Measurements from ENCODE around the gene KCNQ1. TPM values are rescaled to one million over a fixed set of nuclear protein-coding genes. Genes with fewer than 3 reads are reported as not detected.
A peak's percentile ranks its signal among the peaks of the same experiment; 100 is the strongest.

KCNQ1 gene
- total and polyA plus RNA-seq, 9 donors, result 1.4 to 17.2 (median 3.8) TPM

DNA sequence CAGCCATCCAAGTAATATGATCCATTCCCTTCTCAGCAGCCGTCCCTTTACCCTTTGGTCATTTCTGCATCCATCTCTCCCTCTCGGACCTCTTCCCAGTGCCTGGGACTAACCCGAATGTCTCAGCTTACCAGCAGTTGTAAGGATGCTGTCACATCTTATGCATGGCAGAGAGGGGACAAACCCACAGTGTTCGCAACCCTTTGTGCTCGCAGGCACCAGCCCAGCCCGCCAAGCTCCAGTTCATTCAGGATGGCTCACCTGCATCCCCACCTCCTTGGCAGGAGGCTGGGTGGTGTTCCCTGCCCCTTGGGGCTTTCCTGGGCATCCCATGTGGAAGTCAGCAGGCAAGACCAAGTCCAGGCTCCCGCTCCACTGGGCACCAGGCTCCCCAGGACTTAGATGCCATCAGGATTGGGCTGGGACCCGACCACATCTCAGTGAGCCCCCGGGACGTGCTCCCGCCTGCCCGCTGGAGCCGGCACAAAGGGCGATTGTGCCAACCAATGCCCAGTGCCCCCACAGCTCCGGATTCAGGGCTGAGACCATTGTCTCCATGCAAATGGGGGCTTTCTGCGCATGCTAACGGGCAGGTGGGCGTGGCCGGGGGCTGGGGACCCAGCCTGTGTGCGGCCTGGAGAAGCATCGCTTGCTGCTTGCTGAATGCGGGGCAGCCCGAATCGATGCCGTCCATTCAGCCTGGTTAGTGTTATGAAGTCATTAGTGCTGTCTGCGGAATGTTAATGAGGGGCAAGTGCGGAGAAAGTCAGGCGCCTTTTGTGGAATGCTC lies 146.4 kb downstream of the KCNQ1 start:
- WGBS, 3 donors, result 75 to 77% (median 77%) methylated on average over 28 of the region's 28 CpGs
- peak in 3 of 5 donors; percentile 8 to 21 (median 14) for DNase-seq
- Histone ChIP-seq H3K4me1 (ENCODE audit: insufficient read depth) (no peaks in the 10 kb centered on the region), H3K27ac (no peak overlapping the region), H3K36me3 (no peaks in the 10 kb centered on the region), H3K27me3 (no peaks in the 10 kb centered on the region), H3K4me3 (no peak overlapping the region), H3K9me3 (no peaks in the 10 kb centered on the region)
- TF ChIP-seq EP300 (IDR thresholded peaks at IDR 0.05), result no peak
- TF ChIP-seq CTCF (IDR thresholded peaks at IDR 0.05), result no peak
- TF ChIP-seq POLR2A (IDR thresholded peaks at IDR 0.05), result no peak
- intact Hi-C loops (cut with DNase I), result no loop called here

DNA sequence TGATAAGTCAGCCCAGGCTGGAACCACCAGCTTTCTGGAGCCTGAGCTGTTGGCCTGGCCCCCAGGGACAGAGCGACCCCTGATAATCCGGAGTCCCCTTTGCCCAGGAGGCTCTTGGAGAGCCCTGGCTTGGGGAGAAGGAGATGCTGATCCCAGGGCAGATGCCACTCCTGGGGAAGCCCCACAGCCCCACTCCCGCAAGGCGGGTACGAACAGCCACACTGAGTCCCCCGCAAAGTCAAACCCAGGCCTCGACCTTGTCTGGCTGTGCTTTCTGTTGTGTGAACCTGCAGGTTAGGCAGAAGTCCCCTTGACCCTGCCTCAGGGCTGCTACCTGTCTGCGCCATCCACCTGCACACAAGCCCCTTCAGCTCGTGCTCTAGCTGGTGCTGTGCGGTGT lies 147.0 kb downstream of the KCNQ1 start:
- Histone ChIP-seq H3K9me3 (no peaks in the 10 kb centered on the region), H3K27me3 (no peaks in the 10 kb centered on the region), H3K4me3 (no peak overlapping the region), H3K27ac (no peak overlapping the region), H3K4me1 (ENCODE audit: insufficient read depth) (no peaks in the 10 kb centered on the region), H3K36me3 (no peaks in the 10 kb centered on the region)
- intact Hi-C loops (cut with DNase I), result no loop called here
- 82 to 93% (median 88%) methylated on average over 10 of the region's 10 CpGs for WGBS, 3 donors
- peak in 1 of 5 donors; percentile 10 for DNase-seq
- TF ChIP-seq CTCF (IDR thresholded peaks at IDR 0.05) (no peak), EP300 (IDR thresholded peaks at IDR 0.05) (no peak), POLR2A (IDR thresholded peaks at IDR 0.05) (no peak)

- DNase-seq, result peak in 2 of 5 donors; percentile 9 to 21
- WGBS, 3 donors, result 95 to 97% (median 96%) methylated on average over 16 of the region's 16 CpGs
- no peaks in the 10 kb centered on the region for H3K9me3 ChIP-seq
- H3K27ac ChIP-seq, result no peak overlapping the region
- H3K4me1 ChIP-seq (ENCODE audit: insufficient read depth), result no peaks in the 10 kb centered on the region
- H3K27me3 ChIP-seq, result no peaks in the 10 kb centered on the region
- TF ChIP-seq POLR2A (IDR thresholded peaks at IDR 0.05), result no peak
- no peak for TF ChIP-seq EP300 (IDR thresholded peaks at IDR 0.05)
- no peak for TF ChIP-seq CTCF (IDR thresholded peaks at IDR 0.05)
- intact Hi-C loops (cut with DNase I), result no loop called here
- H3K4me3 ChIP-seq, result no peak overlapping the region
- H3K36me3 ChIP-seq, result no peaks in the 10 kb centered on the region
Observed at GRCh38 chr11:2592559-2593392, 148.0 kb downstream of the KCNQ1 start.

- H3K36me3 ChIP-seq, result no peaks in the 10 kb centered on the region
- no peaks in the 10 kb centered on the region for H3K9me3 ChIP-seq
- H3K27me3 ChIP-seq, result no peaks in the 10 kb centered on the region
- no peak for TF ChIP-seq EP300 (IDR thresholded peaks at IDR 0.05)
- no peak for TF ChIP-seq POLR2A (IDR thresholded peaks at IDR 0.05)
- H3K4me1 ChIP-seq (ENCODE audit: insufficient read depth), result no peaks in the 10 kb centered on the region
- intact Hi-C loops (cut with DNase I), result no loop called here
- no peak overlapping the region for H3K4me3 ChIP-seq
- 92 to 95% (median 92%) methylated on average over 14 to 15 of the region's 15 CpGs for WGBS, 3 donors
- no peak overlapping the region for H3K27ac ChIP-seq
- DNase-seq, result peak in 2 of 5 donors; percentile 6 to 13
Observed at GRCh38 chr11:2593393-2593950, 148.7 kb downstream of the KCNQ1 start.
